Brain microvascular endothelial cell (primary cell): Measurements from ENCODE around the gene SLC9A7.
A peak's percentile ranks its signal among the peaks of the same experiment; 100 is the strongest.

Experiments
- DNase-seq: peaks from one replicate; pipeline ENCODE4 v3.0.0-alpha.2; 2020
- H3K27ac ChIP-seq: fragments of 250-450 bp; sonication (Bioruptor Pico); 2 replicates; pipeline ENCODE4 v1.5.1; 2020; ENCODE audit warnings: mild to moderate bottlenecking, moderate library complexity
- H3K27me3 ChIP-seq: fragments of 250-450 bp; sonication (Bioruptor Pico); replicated peaks from 2 replicates; pipeline ENCODE4 v1.5.1; 2020; ENCODE audit warnings: mild to moderate bottlenecking
- H3K36me3 ChIP-seq: fragments of 250-450 bp; sonication (Bioruptor Pico); replicated peaks from 2 replicates; pipeline ENCODE4 v1.5.1; 2020; ENCODE audit warnings: mild to moderate bottlenecking
- H3K4me3 ChIP-seq: 2 replicates; pipeline ENCODE4 v1.5.1; 2011; ENCODE audit warnings: low read depth, mild to moderate bottlenecking, control low read depth, low read length, moderate library complexity
- CTCF ChIP-seq: IDR thresholded peaks from 2 replicates; pipeline ENCODE4 v1.5.1; 2011; ENCODE audit warnings: low read depth, mild to moderate bottlenecking, moderate library complexity, low read length, control low read depth, inconsistent platforms; ENCODE audit errors: missing control alignments
- in situ Hi-C: cut with HindIII; loops from 2 replicates; pipeline ENCODE4 v1.10.0; 2017; ENCODE audit warnings: low sequenced_read_pairs, low pct_ligation_motif_present

Gene SLC9A7

GRCh38 chrX:46628460-46629371 lies 130.2 kb downstream of the SLC9A7 start:
- in situ Hi-C loops: no loop called here
- Histone ChIP-seq H3K4me3 (no peak overlapping the region), H3K27me3 (no peaks in the 10 kb centered on the region), H3K27ac (no peak overlapping the region), H3K36me3 (no peaks in the 10 kb centered on the region)
- no peak for TF ChIP-seq CTCF
- DNase-seq: peak; percentile 35

- H3K27me3 ChIP-seq: no peaks in the 10 kb centered on the region
- in situ Hi-C loops: no loop called here
- no peaks in the 10 kb centered on the region for H3K36me3 ChIP-seq
- no peak for DNase-seq
- H3K27ac ChIP-seq: no peak overlapping the region
- no peak overlapping the region for H3K4me3 ChIP-seq
- no peak for TF ChIP-seq CTCF
These were observed 131.1 kb downstream of the SLC9A7 start for GRCh38 chrX:46627711-46628419.

GRCh38 chrX:46627062-46627461 lies 131.9 kb downstream of the SLC9A7 start:
- no peak for DNase-seq
- no peaks in the 10 kb centered on the region for H3K27me3 ChIP-seq
- in situ Hi-C loops: no loop called here
- no peaks in the 10 kb centered on the region for H3K36me3 ChIP-seq
- no peak for TF ChIP-seq CTCF
- H3K27ac ChIP-seq: no peak overlapping the region
- no peak overlapping the region for H3K4me3 ChIP-seq

- TF ChIP-seq CTCF: no peak
These were observed 132.4 kb downstream of the SLC9A7 start for GRCh38 chrX:46626566-46626965.

GRCh38 chrX:46624090-46624786 lies 134.7 kb downstream of the SLC9A7 start:
- no peaks in the 10 kb centered on the region for H3K27me3 ChIP-seq
- no peak for DNase-seq
- H3K4me3 ChIP-seq: no peak overlapping the region
- no peaks in the 10 kb centered on the region for H3K36me3 ChIP-seq
- in situ Hi-C loops: no loop called here
- H3K27ac ChIP-seq: no peak overlapping the region
- no peak for TF ChIP-seq CTCF

More at GRCh38 chrX:46626566-46626965, 132.4 kb downstream of the SLC9A7 start:
- H3K4me3 ChIP-seq: no peak overlapping the region
- no peaks in the 10 kb centered on the region for H3K36me3 ChIP-seq
- in situ Hi-C loops: no loop called here
- no peak overlapping the region for H3K27ac ChIP-seq
- H3K27me3 ChIP-seq: no peaks in the 10 kb centered on the region
- no peak for DNase-seq
